Cardiac fibroblast (primary cell): ENCODE measurements around the gene BTBD9.

ENCODE experiments used
- DNase-seq, 2 donors: peaks; one replicate each; pipeline versions ENCODE4 v3.0.0 to v3.0.0-alpha.2; 2010; ENCODE audit warnings: low read depth in 2 of 2
- H3K4me3 ChIP-seq, 2 donors: replicated peaks in 1 of 2; 1 replicate in 1 of 2; 2 replicates in 1 of 2; pipeline ENCODE4 v1.5.1; 2011; ENCODE audit warnings: low read depth in 2 of 2, low read length in 2 of 2, mild to moderate bottlenecking in 2 of 2, moderate library complexity in 1 of 2
- TF ChIP-seq, protein P1 (sequence below): IDR thresholded peaks from one replicate; pipeline ENCODE4 v1.5.1; 2011; ENCODE audit warnings: low read depth, mild to moderate bottlenecking, low read length, inconsistent platforms

Gene BTBD9

DNA sequence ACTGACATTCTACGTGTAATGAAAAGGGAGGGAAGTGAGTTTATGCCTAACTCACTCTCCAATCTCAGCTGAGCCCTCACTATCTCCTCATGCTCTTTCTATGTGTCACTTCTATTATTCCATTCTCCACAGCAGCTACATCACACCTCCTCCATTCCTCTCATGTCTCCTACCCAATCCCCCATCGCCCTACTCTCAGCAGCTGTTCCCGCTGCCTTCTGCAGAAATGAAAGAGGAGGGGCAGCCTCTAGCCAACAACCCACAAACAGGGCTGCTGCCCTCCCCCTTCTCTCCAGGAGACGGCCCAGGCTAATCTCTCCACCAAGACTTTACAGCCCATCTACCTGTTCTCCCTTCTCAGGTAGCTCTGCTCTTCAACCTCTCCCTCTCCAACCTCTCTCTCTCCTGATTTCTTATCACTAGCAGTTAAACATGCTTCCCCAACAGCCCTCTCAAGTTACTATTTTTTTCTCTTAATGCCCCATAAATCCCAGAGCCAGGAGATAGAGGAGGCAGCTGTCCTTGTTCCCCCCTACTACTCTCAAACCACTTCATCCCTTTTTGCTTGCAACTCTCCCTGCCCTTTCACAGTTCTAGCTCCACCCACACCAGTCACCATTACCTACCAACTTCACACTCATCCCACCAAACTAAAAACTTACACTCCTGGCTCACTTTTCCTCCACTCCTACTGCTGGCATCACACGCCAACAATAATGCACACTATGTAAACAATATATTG lies 136.5 kb downstream of the BTBD9 start:
- TF ChIP-seq, protein P1, sequence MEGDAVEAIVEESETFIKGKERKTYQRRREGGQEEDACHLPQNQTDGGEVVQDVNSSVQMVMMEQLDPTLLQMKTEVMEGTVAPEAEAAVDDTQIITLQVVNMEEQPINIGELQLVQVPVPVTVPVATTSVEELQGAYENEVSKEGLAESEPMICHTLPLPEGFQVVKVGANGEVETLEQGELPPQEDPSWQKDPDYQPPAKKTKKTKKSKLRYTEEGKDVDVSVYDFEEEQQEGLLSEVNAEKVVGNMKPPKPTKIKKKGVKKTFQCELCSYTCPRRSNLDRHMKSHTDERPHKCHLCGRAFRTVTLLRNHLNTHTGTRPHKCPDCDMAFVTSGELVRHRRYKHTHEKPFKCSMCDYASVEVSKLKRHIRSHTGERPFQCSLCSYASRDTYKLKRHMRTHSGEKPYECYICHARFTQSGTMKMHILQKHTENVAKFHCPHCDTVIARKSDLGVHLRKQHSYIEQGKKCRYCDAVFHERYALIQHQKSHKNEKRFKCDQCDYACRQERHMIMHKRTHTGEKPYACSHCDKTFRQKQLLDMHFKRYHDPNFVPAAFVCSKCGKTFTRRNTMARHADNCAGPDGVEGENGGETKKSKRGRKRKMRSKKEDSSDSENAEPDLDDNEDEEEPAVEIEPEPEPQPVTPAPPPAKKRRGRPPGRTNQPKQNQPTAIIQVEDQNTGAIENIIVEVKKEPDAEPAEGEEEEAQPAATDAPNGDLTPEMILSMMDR: no peak
- no peak for DNase-seq
- H3K4me3 ChIP-seq: no peak overlapping the region

DNA sequence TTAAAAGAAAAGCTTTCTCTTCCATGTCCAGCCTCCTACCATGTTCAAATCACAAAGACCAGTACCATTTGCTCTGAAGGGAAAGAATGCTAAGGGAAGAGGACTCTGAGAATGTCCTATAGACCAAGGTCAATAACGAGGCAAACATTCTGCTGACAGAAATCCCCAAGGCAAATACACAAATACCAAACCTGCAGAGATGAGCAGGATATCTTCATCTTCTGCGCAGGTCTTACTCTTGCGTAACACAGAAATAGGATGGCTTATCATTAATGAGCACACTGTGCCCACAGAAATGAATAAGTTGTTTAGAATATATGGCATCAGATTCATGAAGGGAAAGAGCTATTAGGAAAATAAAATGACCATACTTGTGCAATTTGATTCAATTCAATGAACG lies 137.3 kb downstream of the BTBD9 start:
- H3K4me3 ChIP-seq: no peak overlapping the region
- no peak for DNase-seq
- TF ChIP-seq, protein P1: no peak

DNA sequence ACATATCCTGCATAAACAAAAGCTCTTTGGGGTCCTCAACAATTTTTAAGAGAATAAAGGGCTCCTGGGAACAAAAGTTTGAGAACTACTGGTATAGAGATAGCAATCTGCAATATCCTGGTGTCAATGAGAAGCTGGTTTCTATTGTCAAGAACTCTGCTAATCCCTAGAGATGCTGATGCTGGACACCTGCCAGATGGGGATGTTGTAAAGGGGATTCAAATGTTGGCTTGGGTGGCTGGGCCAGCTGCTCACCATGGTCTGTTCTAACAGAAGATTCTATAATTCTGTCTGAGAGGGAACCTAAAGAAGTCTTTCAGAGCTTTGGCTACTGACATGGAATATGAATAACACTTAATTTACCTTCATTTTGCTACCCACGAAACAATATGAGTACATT lies 137.8 kb downstream of the BTBD9 start:
- H3K4me3 ChIP-seq: no peak overlapping the region
- TF ChIP-seq, protein P1: no peak
- DNase-seq: no peak

DNA sequence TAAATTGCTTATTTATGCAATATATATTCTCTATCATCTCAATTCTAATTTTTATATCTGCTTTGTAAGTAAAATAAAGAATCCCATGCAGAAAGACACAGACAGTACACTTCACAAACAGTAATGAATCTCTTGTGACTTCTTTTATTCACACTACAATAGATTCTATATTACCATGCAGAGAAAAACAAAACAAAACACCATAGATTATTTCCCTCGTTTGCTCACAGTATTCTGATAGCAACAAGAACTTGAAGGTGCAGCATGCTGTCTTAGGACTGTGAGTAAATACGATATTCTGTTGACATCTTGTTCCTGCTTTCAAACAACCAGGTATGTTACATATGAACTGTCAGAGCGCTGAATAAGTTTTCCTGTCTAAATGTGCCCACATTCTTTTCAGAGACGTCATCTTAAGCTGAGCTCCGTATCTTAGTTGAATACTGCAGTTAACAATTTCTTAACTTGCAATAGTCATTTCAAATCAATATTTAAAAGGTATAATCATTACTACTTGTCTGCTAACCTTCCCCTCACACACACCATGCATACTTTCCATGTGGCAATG lies 140.1 kb downstream of the BTBD9 start:
- no peak overlapping the region for H3K4me3 ChIP-seq
- no peak for DNase-seq
- TF ChIP-seq, protein P1: no peak

DNA sequence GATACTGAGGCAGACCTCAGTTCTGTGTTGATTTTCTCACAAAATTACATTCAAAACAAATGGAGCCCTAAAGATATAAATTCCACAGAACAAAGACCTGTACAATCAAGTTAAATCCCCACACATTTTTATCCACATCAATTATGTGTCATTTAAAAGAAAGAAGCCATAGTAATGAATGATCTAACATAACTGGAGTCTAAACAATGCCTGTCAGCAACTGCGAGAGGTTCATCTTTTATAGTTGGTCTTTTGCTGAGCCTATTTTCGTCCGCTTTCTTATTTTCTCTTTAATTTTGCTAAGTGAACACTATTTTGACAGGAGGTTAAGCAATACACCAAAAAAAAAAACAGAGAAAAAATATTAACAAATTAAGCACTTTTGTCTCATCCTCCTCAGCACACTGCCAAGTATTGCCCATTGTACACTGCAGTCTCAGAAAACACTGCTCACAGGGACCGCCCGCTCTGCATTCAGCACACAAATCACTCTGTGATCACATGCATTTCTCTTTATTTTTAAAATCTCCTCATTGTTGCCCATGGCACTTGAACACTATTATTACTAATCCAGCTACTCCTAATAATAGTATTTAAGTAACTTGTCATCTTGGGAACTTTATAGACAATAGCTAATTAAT lies 140.8 kb downstream of the BTBD9 start:
- no peak for DNase-seq
- TF ChIP-seq, protein P1: no peak
- no peak overlapping the region for H3K4me3 ChIP-seq

DNA sequence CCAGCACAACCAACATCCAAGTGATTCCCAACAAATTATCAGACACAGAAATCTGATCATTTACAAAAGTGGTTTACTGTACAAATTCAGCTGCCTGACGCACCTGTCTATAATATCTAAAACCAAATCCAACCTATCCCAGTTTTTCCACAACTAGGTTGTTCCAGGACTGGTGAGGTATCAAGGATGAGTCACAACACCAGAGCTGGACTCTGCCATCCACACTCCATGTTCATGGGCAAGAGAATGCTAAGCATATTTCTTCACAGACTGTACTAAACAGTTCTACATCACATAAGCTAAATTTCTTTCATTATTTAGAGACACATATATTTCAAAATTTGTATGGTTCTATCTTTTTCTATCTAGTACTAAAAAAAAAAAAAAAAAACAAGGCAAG lies 141.6 kb downstream of the BTBD9 start:
- TF ChIP-seq, protein P1: no peak
- no peak overlapping the region for H3K4me3 ChIP-seq
- peak in 1 of 2 donors; percentile 10 for DNase-seq
